ENCODE measurements around the gene KRTAP2-1.
"Not testable (repeated sequence)": the region's sequence is repeated elsewhere in the genome, so short reads cannot be mapped to it uniquely, and the experiment has no call there.

GRCh38 chr17:41088760-41089352 is 41.7 kb upstream of the KRTAP2-1 start:
- not testable (repeated sequence) for TF ChIP-seq POLR2A (IDR thresholded peaks at IDR 0.05; ENCODE audit: low read length); GATA1 (IDR thresholded peaks at IDR 0.05; ENCODE audit: low read depth, low read length)
